HepG2 (cell line): Measurements from ENCODE around the gene CES2. TPM values are rescaled to one million over a fixed set of nuclear protein-coding genes. Genes with fewer than 3 reads are reported as not detected.

ENCODE experiments used
- ADNP ChIP-seq: sonication (generic); formaldehyde crosslinking; IDR thresholded peaks from 2 replicates; pipeline ENCODE4 v1.4.0; 2020; ENCODE audit warnings: missing genetic modification reagents
- SMC3 ChIP-seq: IDR thresholded peaks from 2 replicates; pipeline ENCODE4 v1.6.1; 2011; ENCODE audit warnings: low read length, improper control_type of control experiment
- U2AF1 ChIP-seq: fragments of 200-400 bp; formaldehyde crosslinking; optimal IDR thresholded peaks from 2 replicates; pipeline ENCODE3; 2017; ENCODE audit warnings: mild to moderate bottlenecking, low read depth, low read length
- ZEB1 ChIP-seq: IDR thresholded peaks from 2 replicates; pipeline ENCODE4 v1.6.1; 2012; ENCODE audit warnings: mild to moderate bottlenecking, low read depth, inconsistent platforms; ENCODE audit not compliant: insufficient replicate concordance
- ZNF205 ChIP-seq: IDR thresholded peaks from 2 replicates; pipeline ENCODE4 v1.6.1; 2018; ENCODE audit warnings: missing biosample characterization, missing genetic modification reagents
- ZNF296 ChIP-seq: sonication (generic); formaldehyde crosslinking; conservative IDR thresholded peaks from 2 replicates; pipeline ENCODE4 v1.5.0; 2020; ENCODE audit warnings: mild to moderate bottlenecking, missing genetic modification reagents
- ZNF468 ChIP-seq: sonication (generic); formaldehyde crosslinking; IDR thresholded peaks from 2 replicates; pipeline ENCODE4 v1.8.0; 2022; ENCODE audit warnings: mild to moderate bottlenecking, moderate library complexity, missing genetic modification reagents
- ZNF619 ChIP-seq: sonication (generic); formaldehyde crosslinking; IDR thresholded peaks from 2 replicates; pipeline ENCODE4 v1.4.0; 2020; ENCODE audit warnings: mild to moderate bottlenecking, missing genetic modification reagents
- ZNF75D ChIP-seq: sonication (generic); formaldehyde crosslinking; IDR thresholded peaks from 2 replicates; pipeline ENCODE4 v1.8.1; 2023; ENCODE audit warnings: missing genetic modification reagents, mild to moderate bottlenecking, borderline replicate concordance
- ZNF788 ChIP-seq: sonication (generic); formaldehyde crosslinking; IDR thresholded peaks from 2 replicates; pipeline ENCODE4 v1.5.0; 2020; ENCODE audit warnings: mild to moderate bottlenecking, missing genetic modification reagents, borderline replicate concordance
- polyA plus RNA-seq, 8 experiments: library from polyadenylated mRNA; depleted of rRNA in 3 of 8; stranded (reverse) in 7 of 8; unstranded in 1 of 8; fragments of >200 nt; fragmentation: Illumina TruSeq in 4 of 8; extraction: Trizol in 4 of 8; gene quantifications; 2 replicates each; pipeline versions ENCODE4 v1.2.1 to v1.2.3, GENCODE V29; 2011 to 2016; ENCODE audit warnings: low read depth in 4 of 8, missing spikeins in 1 of 8, mixed read lengths in 1 of 8; ENCODE audit not compliant: insufficient read depth in 1 of 8
- total RNA-seq, 5 experiments: library from RNA; depleted of rRNA; stranded (reverse); fragments of >200 nt; fragmentation: Illumina TruSeq; extraction: Trizol; gene quantifications; 2 replicates each; pipeline ENCODE4 v1.2.3, GENCODE V29; 2016; ENCODE audit warnings: low read depth in 1 of 5
- TF ChIP-seq, protein P1 (sequence below): sonication (generic); formaldehyde crosslinking; IDR thresholded peaks from 2 replicates; pipeline ENCODE4 v1.5.0; 2020; ENCODE audit warnings: mild to moderate bottlenecking, missing genetic modification reagents
- TF ChIP-seq, protein P2 (sequence below): fragments of 450-650 bp; IDR thresholded peaks from 2 replicates; pipeline ENCODE4 v1.6.1; 2016
- TF ChIP-seq, protein P3 (sequence below): IDR thresholded peaks from 2 replicates; pipeline ENCODE4 v1.6.1; 2012; ENCODE audit warnings: low read length, improper control_type of control experiment
- TF ChIP-seq, protein P4 (sequence below): sonication (generic); formaldehyde crosslinking; IDR thresholded peaks from 2 replicates; pipeline ENCODE4 v1.8.0; 2022; ENCODE audit warnings: missing genetic modification reagents, mild to moderate bottlenecking, moderate library complexity, borderline replicate concordance

The CES2 gene
- total and polyA plus RNA-seq, 2 of the 13 experiments (the other 11 are each of a cell fraction or from before 2014, with no cell fraction given): 50.6 to 63.8 TPM

DNA sequence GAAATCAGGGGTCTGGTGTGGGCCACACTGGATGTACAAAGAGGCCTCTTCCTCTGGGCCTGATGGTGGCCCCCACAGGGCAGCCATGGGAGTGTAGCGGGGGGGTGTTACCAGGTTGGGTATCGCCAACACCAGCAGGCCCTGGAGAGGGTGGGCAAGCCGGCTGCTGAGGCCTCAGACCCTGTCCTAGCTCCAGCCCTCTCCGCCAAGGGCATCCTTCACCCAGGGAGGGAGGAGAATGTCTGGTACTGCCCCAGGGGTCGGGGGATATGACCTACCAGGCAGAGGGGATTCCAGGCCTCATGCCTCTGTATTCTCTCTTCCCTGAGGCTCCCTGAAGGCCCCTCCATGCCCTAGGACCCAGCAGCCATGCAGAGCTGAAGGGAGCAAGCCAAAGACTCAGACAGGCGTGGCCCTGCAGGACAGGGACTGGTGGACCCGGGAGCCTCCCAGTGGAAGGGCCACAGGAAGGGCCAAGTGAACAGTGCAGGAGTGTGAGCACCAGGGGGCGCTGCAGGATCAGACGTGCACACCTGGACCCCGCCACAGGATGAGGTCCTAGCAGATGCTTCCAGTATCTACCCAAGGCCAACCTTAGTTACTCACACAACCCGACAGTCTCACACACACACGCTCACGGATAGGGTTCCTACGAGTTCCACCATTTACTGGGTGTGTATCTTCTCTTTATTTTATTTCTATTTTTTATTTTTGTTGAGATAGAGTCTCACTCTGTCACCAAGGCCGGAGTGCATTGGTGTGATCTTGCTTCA, 42.2 kb downstream of the CES2 start (continued):
- TF ChIP-seq ADNP (no peak), SMC3 (peak; percentile 97), ZNF75D (CRISPR knock-in tag) (no peak), ZNF619 (0 out of 2 replicates have a peak, but pooled peaks have one; percentile 35), ZNF205 (CRISPR knock-in tag) (peak; percentile 77; the same call in 1 of the 2 replicates), ZEB1 (no peak), ZNF468 (CRISPR knock-in tag) (no peak), ZNF788 (CRISPR knock-in tag) (peak; percentile 90), ZNF296 (CRISPR knock-in tag) (0 out of 2 replicates have a peak, but pooled peaks have one; percentile 67), U2AF1 (no peak)
- TF ChIP-seq, protein P1, sequence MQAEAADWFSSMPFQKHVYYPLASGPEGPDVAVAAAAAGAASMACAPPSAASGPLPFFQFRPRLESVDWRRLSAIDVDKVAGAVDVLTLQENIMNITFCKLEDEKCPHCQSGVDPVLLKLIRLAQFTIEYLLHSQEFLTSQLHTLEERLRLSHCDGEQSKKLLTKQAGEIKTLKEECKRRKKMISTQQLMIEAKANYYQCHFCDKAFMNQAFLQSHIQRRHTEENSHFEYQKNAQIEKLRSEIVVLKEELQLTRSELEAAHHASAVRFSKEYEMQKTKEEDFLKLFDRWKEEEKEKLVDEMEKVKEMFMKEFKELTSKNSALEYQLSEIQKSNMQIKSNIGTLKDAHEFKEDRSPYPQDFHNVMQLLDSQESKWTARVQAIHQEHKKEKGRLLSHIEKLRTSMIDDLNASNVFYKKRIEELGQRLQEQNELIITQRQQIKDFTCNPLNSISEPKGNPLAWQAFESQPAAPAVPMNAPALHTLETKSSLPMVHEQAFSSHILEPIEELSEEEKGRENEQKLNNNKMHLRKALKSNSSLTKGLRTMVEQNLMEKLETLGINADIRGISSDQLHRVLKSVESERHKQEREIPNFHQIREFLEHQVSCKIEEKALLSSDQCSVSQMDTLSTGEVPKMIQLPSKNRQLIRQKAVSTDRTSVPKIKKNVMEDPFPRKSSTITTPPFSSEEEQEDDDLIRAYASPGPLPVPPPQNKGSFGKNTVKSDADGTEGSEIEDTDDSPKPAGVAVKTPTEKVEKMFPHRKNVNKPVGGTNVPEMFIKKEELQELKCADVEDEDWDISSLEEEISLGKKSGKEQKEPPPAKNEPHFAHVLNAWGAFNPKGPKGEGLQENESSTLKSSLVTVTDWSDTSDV (CRISPR knock-in tag): no peak
- TF ChIP-seq, protein P2, sequence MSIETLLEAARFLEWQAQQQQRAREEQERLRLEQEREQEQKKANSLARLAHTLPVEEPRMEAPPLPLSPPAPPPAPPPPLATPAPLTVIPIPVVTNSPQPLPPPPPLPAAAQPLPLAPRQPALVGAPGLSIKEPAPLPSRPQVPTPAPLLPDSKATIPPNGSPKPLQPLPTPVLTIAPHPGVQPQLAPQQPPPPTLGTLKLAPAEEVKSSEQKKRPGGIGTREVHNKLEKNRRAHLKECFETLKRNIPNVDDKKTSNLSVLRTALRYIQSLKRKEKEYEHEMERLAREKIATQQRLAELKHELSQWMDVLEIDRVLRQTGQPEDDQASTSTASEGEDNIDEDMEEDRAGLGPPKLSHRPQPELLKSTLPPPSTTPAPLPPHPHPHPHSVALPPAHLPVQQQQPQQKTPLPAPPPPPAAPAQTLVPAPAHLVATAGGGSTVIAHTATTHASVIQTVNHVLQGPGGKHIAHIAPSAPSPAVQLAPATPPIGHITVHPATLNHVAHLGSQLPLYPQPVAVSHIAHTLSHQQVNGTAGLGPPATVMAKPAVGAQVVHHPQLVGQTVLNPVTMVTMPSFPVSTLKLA: no peak
- TF ChIP-seq, protein P3, sequence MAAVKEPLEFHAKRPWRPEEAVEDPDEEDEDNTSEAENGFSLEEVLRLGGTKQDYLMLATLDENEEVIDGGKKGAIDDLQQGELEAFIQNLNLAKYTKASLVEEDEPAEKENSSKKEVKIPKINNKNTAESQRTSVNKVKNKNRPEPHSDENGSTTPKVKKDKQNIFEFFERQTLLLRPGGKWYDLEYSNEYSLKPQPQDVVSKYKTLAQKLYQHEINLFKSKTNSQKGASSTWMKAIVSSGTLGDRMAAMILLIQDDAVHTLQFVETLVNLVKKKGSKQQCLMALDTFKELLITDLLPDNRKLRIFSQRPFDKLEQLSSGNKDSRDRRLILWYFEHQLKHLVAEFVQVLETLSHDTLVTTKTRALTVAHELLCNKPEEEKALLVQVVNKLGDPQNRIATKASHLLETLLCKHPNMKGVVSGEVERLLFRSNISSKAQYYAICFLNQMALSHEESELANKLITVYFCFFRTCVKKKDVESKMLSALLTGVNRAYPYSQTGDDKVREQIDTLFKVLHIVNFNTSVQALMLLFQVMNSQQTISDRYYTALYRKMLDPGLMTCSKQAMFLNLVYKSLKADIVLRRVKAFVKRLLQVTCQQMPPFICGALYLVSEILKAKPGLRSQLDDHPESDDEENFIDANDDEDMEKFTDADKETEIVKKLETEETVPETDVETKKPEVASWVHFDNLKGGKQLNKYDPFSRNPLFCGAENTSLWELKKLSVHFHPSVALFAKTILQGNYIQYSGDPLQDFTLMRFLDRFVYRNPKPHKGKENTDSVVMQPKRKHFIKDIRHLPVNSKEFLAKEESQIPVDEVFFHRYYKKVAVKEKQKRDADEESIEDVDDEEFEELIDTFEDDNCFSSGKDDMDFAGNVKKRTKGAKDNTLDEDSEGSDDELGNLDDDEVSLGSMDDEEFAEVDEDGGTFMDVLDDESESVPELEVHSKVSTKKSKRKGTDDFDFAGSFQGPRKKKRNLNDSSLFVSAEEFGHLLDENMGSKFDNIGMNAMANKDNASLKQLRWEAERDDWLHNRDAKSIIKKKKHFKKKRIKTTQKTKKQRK: no peak
- TF ChIP-seq, protein P4, sequence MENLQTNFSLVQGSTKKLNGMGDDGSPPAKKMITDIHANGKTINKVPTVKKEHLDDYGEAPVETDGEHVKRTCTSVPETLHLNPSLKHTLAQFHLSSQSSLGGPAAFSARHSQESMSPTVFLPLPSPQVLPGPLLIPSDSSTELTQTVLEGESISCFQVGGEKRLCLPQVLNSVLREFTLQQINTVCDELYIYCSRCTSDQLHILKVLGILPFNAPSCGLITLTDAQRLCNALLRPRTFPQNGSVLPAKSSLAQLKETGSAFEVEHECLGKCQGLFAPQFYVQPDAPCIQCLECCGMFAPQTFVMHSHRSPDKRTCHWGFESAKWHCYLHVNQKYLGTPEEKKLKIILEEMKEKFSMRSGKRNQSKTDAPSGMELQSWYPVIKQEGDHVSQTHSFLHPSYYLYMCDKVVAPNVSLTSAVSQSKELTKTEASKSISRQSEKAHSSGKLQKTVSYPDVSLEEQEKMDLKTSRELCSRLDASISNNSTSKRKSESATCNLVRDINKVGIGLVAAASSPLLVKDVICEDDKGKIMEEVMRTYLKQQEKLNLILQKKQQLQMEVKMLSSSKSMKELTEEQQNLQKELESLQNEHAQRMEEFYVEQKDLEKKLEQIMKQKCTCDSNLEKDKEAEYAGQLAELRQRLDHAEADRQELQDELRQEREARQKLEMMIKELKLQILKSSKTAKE: no peak
